Fibroblast of villous mesenchyme (primary cell): ENCODE measurements around the gene RAPGEF2. TPM values are rescaled to one million over a fixed set of nuclear protein-coding genes. Genes with fewer than 3 reads are reported as not detected.
"Not testable (repeated sequence)": the region's sequence is repeated elsewhere in the genome, so short reads cannot be mapped to it uniquely, and the experiment has no call there.

Experiments used
- DNase-seq: peaks from one replicate; pipeline ENCODE4 v3.0.0-alpha.2; 2010; ENCODE audit warnings: low read depth
- H3K4me3 ChIP-seq: 2 replicates; pipeline ENCODE4 v1.5.1; 2011; ENCODE audit warnings: low read depth, mild to moderate bottlenecking, low read length
- CTCF ChIP-seq: IDR thresholded peaks from 2 replicates; pipeline ENCODE4 v1.5.1; 2012; ENCODE audit warnings: low read depth, mild to moderate bottlenecking, low read length; ENCODE audit not compliant: insufficient read depth
- total RNA-seq: library from RNA; depleted of rRNA; stranded (reverse); fragments of >200 nt; gene quantifications from 2 replicates; pipeline ENCODE4 v1.2.3, GENCODE V29; 2012

The RAPGEF2 gene
- total RNA-seq, 1 donor, result 47.1 TPM

GRCh38 chr4:159108124-159108523, 5.2 kb downstream of the RAPGEF2 start:
- no peak for TF ChIP-seq CTCF
- H3K4me3 ChIP-seq, result no peak overlapping the region
- DNase-seq, result no peak

- DNase-seq, result no peak
- no peak for TF ChIP-seq CTCF
- no peak overlapping the region for H3K4me3 ChIP-seq
These were observed 8.1 kb downstream of the RAPGEF2 start for GRCh38 chr4:159110961-159111360.

- no peak for DNase-seq
- no peak for TF ChIP-seq CTCF
- no peak overlapping the region for H3K4me3 ChIP-seq
These were observed 8.5 kb downstream of the RAPGEF2 start for GRCh38 chr4:159111416-159111815.

- not testable (repeated sequence) for DNase-seq, H3K4me3 ChIP-seq
These were observed 10.5 kb downstream of the RAPGEF2 start for GRCh38 chr4:159113366-159113765.

- DNase-seq, H3K4me3 ChIP-seq: not testable (repeated sequence)
These were observed 13.2 kb downstream of the RAPGEF2 start for GRCh38 chr4:159116098-159116497.

GRCh38 chr4:159116693-159117092, 13.8 kb downstream of the RAPGEF2 start:
- DNase-seq, H3K4me3 ChIP-seq: not testable (repeated sequence)

GRCh38 chr4:159117564-159117963, 14.7 kb downstream of the RAPGEF2 start:
- DNase-seq, result no peak
- TF ChIP-seq CTCF, result no peak
- H3K4me3 ChIP-seq, result no peak overlapping the region

GRCh38 chr4:159117968-159118367, 15.1 kb downstream of the RAPGEF2 start:
- no peak for TF ChIP-seq CTCF
- no peak for DNase-seq
- H3K4me3 ChIP-seq, result no peak overlapping the region

GRCh38 chr4:159121371-159121770, 18.5 kb downstream of the RAPGEF2 start:
- DNase-seq, result no peak
- TF ChIP-seq CTCF, result no peak
- H3K4me3 ChIP-seq, result no peak overlapping the region
